IPS-11a (cell line): ENCODE results near the gene PARP14.
"Not testable (repeated sequence)": the region's sequence is repeated elsewhere in the genome, so short reads cannot be mapped to it uniquely, and the experiment has no call there.

Experiments used
- H3K4me3 ChIP-seq: one replicate; pipeline ENCODE4 v1.5.1; 2013; ENCODE audit warnings: low read depth, low read length, control low read depth

PARP14 gene

DNA sequence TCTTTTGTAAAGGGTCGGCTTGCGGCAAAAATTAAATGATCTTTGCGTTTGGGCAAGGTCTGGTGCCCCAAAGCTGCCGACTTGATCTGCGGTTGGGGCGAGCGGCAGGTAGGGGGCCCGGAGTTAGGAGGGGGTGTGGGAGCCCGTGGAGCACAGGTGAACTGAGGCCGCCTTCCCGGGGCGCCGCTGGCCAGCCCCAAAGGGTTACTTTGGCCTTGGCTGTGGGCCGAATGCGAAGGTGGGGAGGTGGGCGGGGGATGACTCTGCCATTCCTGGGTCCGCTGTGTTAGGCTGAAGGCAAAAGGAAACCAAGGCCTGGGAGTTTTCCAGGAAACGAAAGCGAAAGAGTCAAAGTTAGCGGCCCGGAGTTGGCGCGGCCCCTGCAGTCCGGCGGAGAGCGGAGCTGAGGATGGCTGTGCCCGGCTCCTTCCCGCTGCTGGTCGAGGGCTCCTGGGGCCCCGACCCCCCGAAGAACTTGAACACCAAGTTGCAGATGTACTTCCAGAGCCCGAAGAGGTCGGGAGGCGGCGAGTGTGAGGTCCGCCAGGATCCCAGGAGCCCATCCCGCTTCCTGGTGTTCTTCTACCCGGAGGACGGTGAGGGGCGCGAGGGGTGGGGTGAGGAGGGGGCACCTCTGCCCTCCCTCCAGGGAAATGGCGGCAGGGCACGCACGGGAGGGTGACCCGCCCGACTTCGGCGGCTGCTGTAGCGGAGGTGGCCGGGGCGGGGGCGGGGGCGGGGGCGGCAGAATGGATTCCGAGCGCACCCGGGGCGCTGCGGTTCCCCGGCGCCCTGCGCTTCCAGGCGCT, at the start of gene PARP14:
Gene PARP14, plus strand, starts transcription at position 365 of the 809 bp plus-strand sequence. Its CDS starts 45 bp downstream, at position 410.
- H3K4me3 ChIP-seq = peak within 1 kb of the TSS; percentile 71

DNA sequence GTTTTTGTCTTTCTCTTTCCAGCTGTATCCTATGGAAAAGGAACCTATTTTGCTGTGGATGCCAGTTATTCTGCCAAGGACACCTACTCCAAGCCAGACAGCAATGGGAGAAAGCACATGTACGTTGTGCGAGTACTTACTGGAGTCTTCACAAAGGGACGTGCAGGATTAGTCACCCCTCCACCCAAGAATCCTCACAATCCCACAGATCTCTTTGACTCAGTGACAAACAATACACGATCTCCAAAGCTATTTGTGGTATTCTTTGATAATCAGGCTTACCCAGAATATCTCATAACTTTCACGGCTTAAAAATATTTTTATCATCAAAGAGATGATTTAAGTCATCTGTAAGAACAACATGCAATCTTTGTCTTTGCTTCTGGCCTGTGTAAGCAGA, 44.9 kb upstream of the PARP14 start:
- H3K4me3 ChIP-seq = no peak overlapping the region

GRCh38 chr3:122636697-122637096, 43.9 kb upstream of the PARP14 start:
- H3K4me3 ChIP-seq = no peak overlapping the region

DNA sequence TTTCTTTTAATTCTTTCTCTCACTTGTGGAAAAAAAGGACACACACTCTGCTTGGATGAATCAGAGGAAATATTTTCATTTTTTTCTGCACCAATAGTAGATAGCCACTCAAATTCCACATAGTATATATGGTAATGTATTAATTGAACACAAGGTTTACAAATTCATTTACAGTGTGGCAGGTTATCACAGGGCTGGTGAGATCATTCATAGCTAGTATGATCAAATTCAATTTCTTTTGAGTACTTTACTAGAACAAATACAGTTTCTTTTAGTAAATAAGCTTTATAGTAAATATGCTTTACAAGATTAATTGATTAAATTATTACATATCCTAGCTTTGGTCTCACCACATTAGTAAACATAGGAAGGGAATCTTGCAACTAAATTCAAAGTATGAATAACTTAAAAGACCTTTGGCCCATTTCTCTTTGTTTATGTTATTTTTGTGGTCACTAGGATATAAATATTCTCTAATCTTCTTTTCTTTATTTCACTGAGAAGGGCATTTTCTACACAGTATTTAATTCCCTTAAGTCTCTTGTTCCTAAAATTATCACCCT, 40.1 kb upstream of the PARP14 start:
- no peak overlapping the region for H3K4me3 ChIP-seq

DNA sequence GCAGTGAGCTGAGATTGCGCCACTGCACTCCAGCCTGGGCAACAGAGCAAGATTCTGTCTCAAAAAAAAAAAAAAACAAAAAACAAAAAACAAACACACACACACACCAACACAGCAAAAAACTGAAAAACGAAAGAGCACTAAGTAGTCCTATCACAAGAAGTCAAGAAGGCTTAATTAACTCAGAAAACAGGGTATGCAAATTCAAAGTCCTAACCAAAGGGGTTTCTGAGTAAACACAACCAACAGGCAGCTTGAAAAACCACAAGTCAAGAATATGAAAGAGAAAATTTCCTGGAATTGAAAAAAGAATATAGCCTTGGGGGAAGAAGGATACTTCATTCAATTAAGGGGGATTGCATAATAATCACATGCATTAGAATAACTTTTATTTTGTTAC, 37.7 kb upstream of the PARP14 start:
- H3K4me3 ChIP-seq = no peak overlapping the region

GRCh38 chr3:122646146-122646988, 34.3 kb upstream of the PARP14 start:
- no peak overlapping the region for H3K4me3 ChIP-seq

GRCh38 chr3:122651233-122651907, 29.3 kb upstream of the PARP14 start:
- H3K4me3 ChIP-seq = not testable (repeated sequence)

DNA sequence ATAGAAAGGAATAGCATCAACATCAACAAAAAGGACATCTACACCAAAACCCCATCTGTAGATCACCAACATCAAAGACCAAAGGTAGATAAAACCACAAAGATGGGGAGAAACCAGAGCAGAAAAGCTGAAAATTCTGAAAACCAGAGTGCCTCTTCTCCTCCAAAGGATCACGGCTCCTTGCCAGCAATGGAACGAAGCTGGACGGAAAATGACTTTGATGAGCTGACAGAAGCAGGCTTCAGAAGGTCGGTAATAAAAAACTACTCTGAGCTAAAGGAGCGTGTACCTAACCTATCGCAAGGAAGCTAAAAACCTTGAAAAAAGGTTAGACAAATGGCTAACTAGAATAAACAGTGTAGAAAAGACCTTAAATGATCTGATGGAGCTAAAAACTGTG, 28.7 kb upstream of the PARP14 start:
- H3K4me3 ChIP-seq = not testable (repeated sequence)

GRCh38 chr3:122658336-122658735, 22.3 kb upstream of the PARP14 start:
- not testable (repeated sequence) for H3K4me3 ChIP-seq

GRCh38 chr3:122660297-122660974, 20.2 kb upstream of the PARP14 start:
- no peak overlapping the region for H3K4me3 ChIP-seq

DNA sequence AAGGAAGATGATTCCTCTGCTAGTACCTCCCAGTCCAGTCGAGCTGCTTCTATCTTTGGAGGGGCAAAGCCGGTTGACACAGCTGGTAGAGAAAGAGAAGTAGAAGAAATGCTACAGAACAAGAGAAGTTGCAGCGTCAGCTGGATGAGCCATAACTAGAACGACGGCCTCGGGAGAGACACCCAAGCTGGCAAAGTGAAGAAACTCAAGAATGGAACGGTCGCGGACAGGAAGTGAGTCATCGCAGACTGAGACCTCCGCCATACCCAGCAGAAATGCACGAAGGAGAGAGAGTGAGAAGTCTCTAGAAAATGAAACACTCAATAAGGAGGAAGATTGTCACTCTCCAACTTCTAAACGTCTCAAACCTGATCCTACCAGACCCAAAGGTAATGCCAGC, 19.0 kb upstream of the PARP14 start:
- H3K4me3 ChIP-seq = no peak overlapping the region

- H3K4me3 ChIP-seq = no peak overlapping the region
Observed at GRCh38 chr3:122662505-122662904, 18.1 kb upstream of the PARP14 start.

DNA sequence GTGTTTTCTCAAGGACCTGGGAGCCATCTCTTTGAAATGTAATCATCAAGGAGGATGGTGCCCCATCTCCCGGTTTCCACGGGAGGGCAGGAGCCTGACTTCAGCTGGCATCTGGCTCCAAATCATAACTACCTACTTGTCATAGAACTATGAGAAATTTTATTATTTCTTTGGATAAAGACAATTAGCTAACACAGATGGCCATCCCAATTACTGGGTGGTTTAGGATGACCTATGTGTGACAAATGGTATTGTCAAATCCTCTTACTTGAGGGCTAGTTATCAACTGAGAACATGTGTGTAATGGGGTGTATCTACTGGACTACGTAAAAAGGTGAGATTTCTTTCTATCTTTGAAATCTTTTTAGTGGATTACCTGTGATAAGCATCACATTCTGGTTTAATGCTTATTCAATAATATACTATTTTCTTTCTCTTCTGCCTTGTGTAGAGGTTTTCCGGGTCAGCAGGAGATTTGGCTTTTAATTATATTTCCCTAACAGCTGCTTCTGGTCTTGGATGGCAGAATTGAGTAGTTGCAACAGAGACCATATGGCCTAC, 15.3 kb upstream of the PARP14 start:
- H3K4me3 ChIP-seq = no peak overlapping the region

DNA sequence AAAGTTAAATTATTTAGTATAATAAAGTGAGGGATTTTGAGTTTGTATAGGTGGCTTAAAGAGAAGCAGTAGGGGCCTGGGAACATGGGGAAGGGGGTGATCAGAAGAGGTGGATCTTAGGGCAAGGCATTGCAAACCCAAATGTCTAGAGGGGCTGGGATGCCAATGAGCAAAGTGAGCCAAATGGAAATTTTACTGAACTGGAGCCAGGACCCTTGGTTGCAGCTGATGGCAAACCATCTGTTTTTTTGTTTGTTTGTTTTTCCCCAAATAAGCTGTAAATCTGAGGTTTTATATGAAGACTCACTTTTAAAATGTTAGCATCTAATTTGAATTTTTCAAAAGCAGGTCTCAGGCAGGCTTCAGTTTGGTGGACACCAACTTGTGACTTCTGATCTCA, 14.8 kb upstream of the PARP14 start:
- no peak overlapping the region for H3K4me3 ChIP-seq

GRCh38 chr3:122668930-122669730, 11.5 kb upstream of the PARP14 start:
- H3K4me3 ChIP-seq = no peak overlapping the region

GRCh38 chr3:122671553-122671952, 9.1 kb upstream of the PARP14 start:
- H3K4me3 ChIP-seq = no peak overlapping the region

- no peak overlapping the region for H3K4me3 ChIP-seq
Observed at GRCh38 chr3:122674339-122674738, 6.3 kb upstream of the PARP14 start.

- no peak overlapping the region for H3K4me3 ChIP-seq
Observed at GRCh38 chr3:122676759-122677158, 3.9 kb upstream of the PARP14 start.

DNA sequence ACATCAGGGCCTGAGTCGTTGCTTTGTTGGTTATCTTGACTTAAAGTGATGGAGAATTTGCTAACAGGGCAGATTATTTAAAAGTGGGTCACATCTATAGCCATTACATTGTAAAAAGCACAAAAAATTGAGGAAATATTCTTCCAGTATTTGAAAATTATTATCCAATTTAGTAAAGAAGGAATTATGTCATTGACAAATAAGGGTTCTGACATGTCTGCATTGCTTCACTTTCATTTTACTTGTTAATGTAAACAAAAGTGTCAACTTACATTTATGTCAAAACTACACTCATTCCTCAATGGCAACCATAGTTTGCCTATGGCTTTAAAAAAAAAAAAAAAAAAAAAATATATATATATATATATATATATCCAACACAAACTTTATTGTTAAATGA, 3.4 kb upstream of the PARP14 start:
- no peak overlapping the region for H3K4me3 ChIP-seq
